Activated T-helper 2 cell treated with anti-CD3 and anti-CD28 coated beads, Interferon-gamma antibody, Interleukin-2, Interleukin-4, amounts not matched to agents 10 μg/mL and 5 μg/mL and 100 μg/mL, durations not matched to agents 14 hours and 24 hours and 36 hours (primary cell): ENCODE results near the gene SMC6. TPM values are rescaled to one million over a fixed set of nuclear protein-coding genes. Genes with fewer than 3 reads are reported as not detected.

ENCODE experiments used
- DNase-seq: peaks from one replicate; pipeline ENCODE4 v3.0.0; 2021; ENCODE audit warnings: low spot score
- H3K27ac Mint-ChIP-seq: one replicate; pipeline ENCODE4 v1.8.0; 2021; ENCODE audit warnings: mixed read lengths
- H3K27me3 Mint-ChIP-seq: one replicate; pipeline ENCODE4 v1.8.0; 2021; ENCODE audit warnings: low read depth, mixed read lengths
- H3K36me3 Mint-ChIP-seq: one replicate; pipeline ENCODE4 v1.8.0; 2021; ENCODE audit warnings: low read depth, mixed read lengths
- H3K4me1 Mint-ChIP-seq: one replicate; pipeline ENCODE4 v1.8.0; 2021; ENCODE audit warnings: low read depth, mixed read lengths
- H3K4me3 Mint-ChIP-seq: one replicate; pipeline ENCODE4 v1.8.0; 2021; ENCODE audit warnings: low read depth, mild to moderate bottlenecking, moderate library complexity, mixed read lengths
- H3K9me3 Mint-ChIP-seq: one replicate; pipeline ENCODE4 v1.8.0; 2021; ENCODE audit warnings: mixed read lengths
- intact Hi-C: fragments of 100-400 bp; cut with micrococcal nuclease; formaldehyde crosslinking; loops from one replicate; pipeline ENCODE4 v1.15.1; 2023
- total RNA-seq: library from RNA; stranded (reverse); gene quantifications from 2 replicates; pipeline ENCODE4 v1.2.3, GENCODE V29; 2022

Gene SMC6
- total RNA-seq, 1 donor from 2014 or later, result 30.3 TPM

GRCh38 chr2:17630089-17630488 lies 123.5 kb downstream of the SMC6 start:
- H3K4me1 Mint-ChIP-seq, result peaks cover 7% of the 10 kb centered on the region
- no peaks in the 10 kb centered on the region for H3K36me3 Mint-ChIP-seq
- DNase-seq, result no peak
- intact Hi-C loops, result no loop called here
- H3K27ac Mint-ChIP-seq, result no peak overlapping the region
- H3K27me3 Mint-ChIP-seq, result no peaks in the 10 kb centered on the region
- no peaks in the 10 kb centered on the region for H3K9me3 Mint-ChIP-seq
- H3K4me3 Mint-ChIP-seq, result no peak overlapping the region

DNA sequence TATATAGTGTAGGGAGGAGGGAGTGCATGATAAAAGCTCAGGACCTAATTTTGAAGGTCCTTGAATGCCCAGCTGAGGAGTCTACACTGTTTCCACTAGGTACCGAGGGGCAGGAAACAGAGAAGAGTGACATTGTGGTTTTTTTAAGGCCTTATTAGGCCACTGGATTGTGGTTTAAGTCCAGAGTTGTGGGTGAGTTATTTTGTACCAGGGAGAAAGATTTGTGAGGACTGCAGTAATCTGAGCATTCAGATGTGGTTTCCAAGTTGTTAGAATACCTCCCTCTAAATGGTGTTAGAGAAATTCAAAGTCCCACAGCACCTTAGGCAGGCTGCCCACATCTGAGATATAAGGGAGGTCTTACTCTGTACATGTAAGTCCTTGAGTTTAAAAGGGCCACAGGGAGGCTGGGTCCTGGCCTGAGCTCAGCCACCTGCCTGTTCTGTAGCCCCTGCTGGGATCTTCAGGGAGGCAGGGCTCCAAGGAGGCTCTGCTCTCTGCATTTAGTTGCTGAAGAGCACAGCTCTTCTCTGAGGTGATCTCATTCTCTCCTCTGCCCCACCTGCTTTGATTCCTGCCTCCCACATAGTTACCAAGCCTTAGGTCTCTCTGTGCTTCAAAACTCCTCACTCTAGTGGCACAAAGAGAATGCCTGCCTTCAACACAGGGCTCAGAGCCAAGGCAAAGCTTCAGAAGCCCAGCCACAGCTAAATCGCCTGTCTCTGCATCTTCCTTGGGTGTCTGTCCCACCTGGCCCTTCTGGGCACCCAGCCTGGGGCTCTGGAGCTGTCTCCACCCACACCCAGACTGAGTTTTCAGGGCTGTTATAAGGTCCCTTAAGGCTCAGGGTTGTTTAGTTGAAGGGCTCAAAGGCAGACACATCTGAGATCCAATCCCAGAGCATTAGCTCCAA lies 125.0 kb downstream of the SMC6 start:
- intact Hi-C loops, result no loop called here
- no peak for DNase-seq
- Mint-ChIP-seq H3K27me3 (no peaks in the 10 kb centered on the region), H3K36me3 (no peaks in the 10 kb centered on the region), H3K27ac (no peak overlapping the region), H3K4me1 (peaks cover 7% of the 10 kb centered on the region), H3K9me3 (no peaks in the 10 kb centered on the region), H3K4me3 (no peak overlapping the region)

GRCh38 chr2:17627434-17627833 lies 126.2 kb downstream of the SMC6 start:
- DNase-seq, result no peak
- no peaks in the 10 kb centered on the region for H3K9me3 Mint-ChIP-seq
- H3K4me1 Mint-ChIP-seq, result peaks cover 7% of the 10 kb centered on the region
- H3K27ac Mint-ChIP-seq, result no peak overlapping the region
- H3K36me3 Mint-ChIP-seq, result no peaks in the 10 kb centered on the region
- H3K4me3 Mint-ChIP-seq, result no peak overlapping the region
- intact Hi-C loops, result no loop called here
- H3K27me3 Mint-ChIP-seq, result no peaks in the 10 kb centered on the region

GRCh38 chr2:17626986-17627385 lies 126.6 kb downstream of the SMC6 start:
- H3K9me3 Mint-ChIP-seq, result no peaks in the 10 kb centered on the region
- no peak overlapping the region for H3K27ac Mint-ChIP-seq
- intact Hi-C loops, result no loop called here
- no peaks in the 10 kb centered on the region for H3K27me3 Mint-ChIP-seq
- DNase-seq, result no peak
- peaks cover 7% of the 10 kb centered on the region for H3K4me1 Mint-ChIP-seq
- no peaks in the 10 kb centered on the region for H3K36me3 Mint-ChIP-seq
- H3K4me3 Mint-ChIP-seq, result no peak overlapping the region

GRCh38 chr2:17625446-17625845 lies 128.2 kb downstream of the SMC6 start:
- peaks cover 7% of the 10 kb centered on the region for H3K4me1 Mint-ChIP-seq
- intact Hi-C loops, result no loop called here
- no peak for DNase-seq
- no peaks in the 10 kb centered on the region for H3K36me3 Mint-ChIP-seq
- no peak overlapping the region for H3K4me3 Mint-ChIP-seq
- H3K9me3 Mint-ChIP-seq, result no peaks in the 10 kb centered on the region
- H3K27me3 Mint-ChIP-seq, result peaks cover 2% of the 10 kb centered on the region
- no peak overlapping the region for H3K27ac Mint-ChIP-seq

DNA sequence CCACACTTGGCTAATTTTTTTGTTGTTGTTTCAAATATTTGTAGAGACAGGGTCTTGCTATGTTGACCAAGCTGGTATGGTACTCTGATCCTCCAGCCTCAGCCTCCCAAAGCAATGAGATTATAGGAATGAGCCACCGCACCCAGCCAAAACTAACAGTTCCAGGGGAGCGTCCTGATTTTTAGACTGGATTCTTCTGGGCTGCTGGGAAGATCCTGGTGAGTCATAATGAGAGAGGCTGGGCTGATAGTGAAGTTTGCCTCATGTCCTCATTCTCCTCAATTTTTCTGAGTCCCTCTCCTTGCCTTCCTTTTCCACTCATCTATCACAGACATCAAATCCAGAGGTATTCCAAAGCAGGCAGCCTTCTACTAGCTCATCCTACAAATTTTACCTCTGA lies 131.8 kb downstream of the SMC6 start:
- no peaks in the 10 kb centered on the region for H3K4me1 Mint-ChIP-seq
- intact Hi-C loops, result no loop called here
- H3K4me3 Mint-ChIP-seq, result no peak overlapping the region
- no peaks in the 10 kb centered on the region for H3K9me3 Mint-ChIP-seq
- H3K27me3 Mint-ChIP-seq, result peaks cover 4% of the 10 kb centered on the region
- no peak overlapping the region for H3K27ac Mint-ChIP-seq
- DNase-seq, result no peak
- H3K36me3 Mint-ChIP-seq, result no peaks in the 10 kb centered on the region

DNA sequence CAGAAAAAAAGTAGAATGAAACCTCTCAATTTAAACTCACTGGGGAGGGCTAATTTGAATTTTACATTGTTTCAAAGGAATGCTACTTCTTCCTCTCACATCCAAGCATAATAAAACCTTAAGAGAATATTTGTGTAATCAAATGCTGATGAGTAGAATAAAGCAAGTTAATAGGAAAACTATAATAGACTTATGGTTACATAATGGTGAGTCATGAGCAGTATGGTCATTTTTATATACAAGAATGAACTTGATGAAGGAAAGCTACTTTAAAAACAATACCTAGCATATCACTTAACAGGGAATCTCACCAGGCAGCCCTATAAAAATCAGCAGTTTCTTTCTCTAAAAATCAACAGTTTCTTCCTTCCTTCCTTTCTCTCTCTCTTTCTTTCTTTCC lies 132.8 kb downstream of the SMC6 start:
- Mint-ChIP-seq H3K27ac (no peak overlapping the region), H3K36me3 (no peaks in the 10 kb centered on the region), H3K9me3 (no peaks in the 10 kb centered on the region), H3K27me3 (peaks cover 4% of the 10 kb centered on the region), H3K4me1 (peaks cover under 1% of the 10 kb centered on the region), H3K4me3 (no peak overlapping the region)
- no peak for DNase-seq
- intact Hi-C loops, result no loop called here

GRCh38 chr2:17620280-17620679 lies 133.3 kb downstream of the SMC6 start:
- DNase-seq, result no peak
- peaks cover 4% of the 10 kb centered on the region for H3K27me3 Mint-ChIP-seq
- no peaks in the 10 kb centered on the region for H3K9me3 Mint-ChIP-seq
- H3K4me1 Mint-ChIP-seq, result peaks cover 4% of the 10 kb centered on the region
- intact Hi-C loops, result no loop called here
- H3K4me3 Mint-ChIP-seq, result no peak overlapping the region
- H3K36me3 Mint-ChIP-seq, result no peaks in the 10 kb centered on the region
- H3K27ac Mint-ChIP-seq, result no peak overlapping the region

GRCh38 chr2:17617955-17618354 lies 135.7 kb downstream of the SMC6 start:
- Mint-ChIP-seq H3K4me1 (peaks cover 4% of the 10 kb centered on the region), H3K36me3 (no peaks in the 10 kb centered on the region)
- intact Hi-C loops, result no loop called here

DNA sequence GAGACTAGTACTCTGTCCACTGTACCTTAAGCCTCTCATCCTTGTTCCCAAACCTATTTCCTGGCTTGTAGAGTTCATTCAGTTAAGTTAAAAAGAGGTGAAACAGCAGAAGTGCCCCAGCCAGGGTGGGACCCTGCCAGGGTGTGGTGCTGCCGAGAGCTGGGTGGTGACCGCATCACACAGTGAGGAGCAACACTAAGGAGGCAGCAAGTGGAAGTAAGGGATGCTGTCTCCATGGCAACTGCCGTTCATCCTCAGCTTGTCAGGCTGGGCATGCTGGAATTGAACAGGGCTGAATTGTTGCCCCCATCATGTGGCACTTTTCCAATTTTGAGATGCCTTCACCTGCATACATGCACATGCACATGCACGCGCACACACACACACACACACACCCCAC lies 136.1 kb downstream of the SMC6 start:
- no peak for DNase-seq
- peaks cover 4% of the 10 kb centered on the region for H3K27me3 Mint-ChIP-seq
- no peak overlapping the region for H3K27ac Mint-ChIP-seq
- H3K4me3 Mint-ChIP-seq, result no peak overlapping the region
- no peaks in the 10 kb centered on the region for H3K36me3 Mint-ChIP-seq
- peaks cover 4% of the 10 kb centered on the region for H3K4me1 Mint-ChIP-seq
- intact Hi-C loops, result no loop called here
- no peaks in the 10 kb centered on the region for H3K9me3 Mint-ChIP-seq

More at GRCh38 chr2:17617955-17618354, 135.7 kb downstream of the SMC6 start:
- peaks cover 4% of the 10 kb centered on the region for H3K27me3 Mint-ChIP-seq
- H3K27ac Mint-ChIP-seq, result no peak overlapping the region
- H3K4me3 Mint-ChIP-seq, result no peak overlapping the region
- H3K9me3 Mint-ChIP-seq, result no peaks in the 10 kb centered on the region
- no peak for DNase-seq

DNA sequence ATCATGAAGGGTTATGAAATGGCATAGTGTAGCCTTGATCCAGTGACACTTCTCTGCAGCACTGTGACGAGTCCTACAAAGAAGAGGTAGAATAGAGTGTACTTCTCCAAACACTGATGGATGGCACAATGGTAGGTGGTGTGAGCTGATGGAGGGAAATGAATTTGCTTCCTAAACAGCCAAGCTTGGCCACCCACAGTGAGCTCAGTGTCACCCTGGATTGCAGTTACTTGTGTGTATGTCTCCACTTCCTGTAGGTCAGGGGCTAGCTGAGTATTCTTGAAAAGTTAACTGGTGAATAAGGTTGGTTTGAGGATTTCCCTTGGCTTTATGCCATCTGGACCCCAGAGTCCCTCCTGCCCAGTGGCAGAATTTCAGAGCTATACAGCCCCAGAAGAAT lies 137.2 kb downstream of the SMC6 start:
- DNase-seq, result no peak
- peaks cover 4% of the 10 kb centered on the region for H3K27me3 Mint-ChIP-seq
- H3K9me3 Mint-ChIP-seq, result no peaks in the 10 kb centered on the region
- H3K36me3 Mint-ChIP-seq, result no peaks in the 10 kb centered on the region
- intact Hi-C loops, result no loop called here
- peaks cover 4% of the 10 kb centered on the region for H3K4me1 Mint-ChIP-seq
- H3K27ac Mint-ChIP-seq, result no peak overlapping the region
- H3K4me3 Mint-ChIP-seq, result no peak overlapping the region

DNA sequence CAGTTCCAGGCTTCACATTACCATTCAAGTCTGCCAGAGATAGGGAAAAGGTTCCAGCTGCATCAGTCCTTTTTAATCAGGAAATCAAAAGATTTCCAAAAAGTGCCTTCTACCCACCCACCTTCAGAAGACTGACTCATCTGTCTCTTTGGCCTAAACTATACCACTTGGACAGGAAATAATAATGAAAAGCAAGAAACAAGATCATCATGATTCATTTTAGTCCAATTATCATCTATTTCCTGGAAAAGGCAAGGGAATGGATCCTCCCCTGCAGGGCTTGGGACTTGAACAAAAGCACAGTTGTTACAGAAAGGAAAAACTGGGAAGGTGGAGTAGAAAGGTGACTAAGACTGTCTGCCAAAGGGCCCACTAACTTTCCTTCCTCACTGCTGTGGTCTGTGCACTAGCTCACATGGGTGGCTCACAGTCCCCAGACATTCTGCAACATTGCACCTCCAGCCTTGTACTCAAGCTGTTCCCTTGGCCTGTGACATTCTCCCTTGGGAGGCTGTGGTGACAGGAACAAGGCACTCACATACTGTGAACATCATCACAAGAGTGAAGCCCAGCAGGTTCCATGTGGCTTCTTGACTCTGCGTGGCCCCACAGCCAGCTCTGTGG lies 137.8 kb downstream of the SMC6 start:
- Mint-ChIP-seq H3K27me3 (peaks cover 4% of the 10 kb centered on the region), H3K36me3 (no peaks in the 10 kb centered on the region), H3K9me3 (no peaks in the 10 kb centered on the region), H3K27ac (no peak overlapping the region), H3K4me3 (no peak overlapping the region), H3K4me1 (peaks cover 4% of the 10 kb centered on the region)
- intact Hi-C loops, result no loop called here
- no peak for DNase-seq

DNA sequence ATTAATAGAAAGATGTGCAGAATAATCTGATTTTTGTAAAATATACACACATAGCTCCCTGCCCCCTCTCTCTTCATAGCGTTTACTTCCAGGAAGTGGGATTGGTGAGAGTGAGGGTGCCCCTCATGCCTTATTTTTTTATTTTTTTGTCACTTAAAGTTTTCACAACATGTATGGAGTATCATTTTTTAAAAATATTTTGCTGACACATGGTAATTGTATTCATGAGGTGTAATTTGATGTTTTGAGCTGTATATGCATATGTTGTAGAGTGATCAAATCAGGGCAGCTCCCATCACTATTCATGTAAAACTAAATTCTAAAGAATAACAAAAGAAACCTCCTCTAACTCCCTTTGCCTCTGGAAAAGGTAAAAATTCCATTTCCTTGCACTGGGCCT lies 138.5 kb downstream of the SMC6 start:
- Mint-ChIP-seq H3K36me3 (no peaks in the 10 kb centered on the region), H3K9me3 (no peaks in the 10 kb centered on the region), H3K27me3 (peaks cover 2% of the 10 kb centered on the region), H3K4me3 (no peak overlapping the region), H3K4me1 (peaks cover 4% of the 10 kb centered on the region), H3K27ac (no peak overlapping the region)
- DNase-seq, result no peak
- intact Hi-C loops, result no loop called here
